ENCODE measurements around the gene KCNJ9. TPM values are rescaled to one million over a fixed set of nuclear protein-coding genes. Genes with fewer than 3 reads are reported as not detected.

The KCNJ9 gene
- total and polyA plus RNA-seq, 8 donors = 0.04 to 0.10 (median 0.08) TPM; not detected in 5

GRCh38 chr1:160078512-160079195 is 2.7 kb upstream of the KCNJ9 start:
- ATAC-seq (peak; percentile 90), DNase-seq (no peak)
- Histone ChIP-seq H3K4me3 (no peak overlapping the region), H3K27me3 (peaks cover 35 to 79% of the 10 kb centered on the region in 2 donors), H3K4me1 (peaks cover 0 to 11% of the 10 kb centered on the region in 2 donors), H3K27ac (no peak overlapping the region), H3K9me3 (no peaks in the 10 kb centered on the region), H3K36me3 (no peaks in the 10 kb centered on the region)
- intact Hi-C loops (cut with DNase I) = no loop called here
- peak; percentile 69 to 76 for TF ChIP-seq CTCF (IDR thresholded peaks at IDR 0.05)

GRCh38 chr1:160079448-160079847 is 1.9 kb upstream of the KCNJ9 start:
- H3K9me3 ChIP-seq = no peaks in the 10 kb centered on the region
- intact Hi-C loops (cut with DNase I) = no loop called here
- H3K36me3 ChIP-seq = no peaks in the 10 kb centered on the region
- ATAC-seq (no peak), DNase-seq (no peak)
- H3K4me3 ChIP-seq = no peak overlapping the region
- H3K27me3 ChIP-seq = peaks cover 42 to 87% of the 10 kb centered on the region in 2 donors
- H3K4me1 ChIP-seq = peaks cover 5 to 19% of the 10 kb centered on the region in 2 donors
- no peak overlapping the region for H3K27ac ChIP-seq
- no peak for TF ChIP-seq CTCF (IDR thresholded peaks at IDR 0.05)

GRCh38 chr1:160080381-160081100 is 797 bp upstream of the KCNJ9 start:
- intact Hi-C loops (cut with DNase I) = no loop called here
- H3K9me3 ChIP-seq = no peaks in the 10 kb centered on the region
- H3K4me3 ChIP-seq = no peak overlapping the region
- no peaks in the 10 kb centered on the region for H3K36me3 ChIP-seq
- H3K27me3 ChIP-seq = peaks cover 42 to 89% of the 10 kb centered on the region in 2 donors
- peaks cover 5 to 17% of the 10 kb centered on the region in 2 donors for H3K4me1 ChIP-seq
- no peak for ATAC-seq
- TF ChIP-seq CTCF (IDR thresholded peaks at IDR 0.05) = no peak
- H3K27ac ChIP-seq = no peak overlapping the region
- DNase-seq = no peak

GRCh38 chr1:160082487-160082886 is 1.1 kb downstream of the KCNJ9 start:
- H3K27me3 ChIP-seq = peaks cover 42 to 72% of the 10 kb centered on the region in 2 donors
- no peak overlapping the region for H3K27ac ChIP-seq
- no peak for ATAC-seq
- peaks cover 5 to 8% of the 10 kb centered on the region in 2 donors for H3K4me1 ChIP-seq
- intact Hi-C loops (cut with DNase I) = no loop called here
- H3K4me3 ChIP-seq = no peak overlapping the region
- no peaks in the 10 kb centered on the region for H3K36me3 ChIP-seq
- H3K9me3 ChIP-seq = no peaks in the 10 kb centered on the region
- no peak for TF ChIP-seq CTCF (IDR thresholded peaks at IDR 0.05)
- DNase-seq = no peak

GRCh38 chr1:160082926-160083325 is 1.6 kb downstream of the KCNJ9 start:
- TF ChIP-seq CTCF (IDR thresholded peaks at IDR 0.05) = no peak
- ATAC-seq = no peak
- Histone ChIP-seq H3K27ac (no peak overlapping the region), H3K27me3 (peaks cover 42 to 67% of the 10 kb centered on the region in 2 donors), H3K36me3 (no peaks in the 10 kb centered on the region), H3K4me3 (no peak overlapping the region), H3K4me1 (peaks cover 5 to 8% of the 10 kb centered on the region in 2 donors), H3K9me3 (no peaks in the 10 kb centered on the region)
- intact Hi-C loops (cut with DNase I) = no loop called here
- DNase-seq = no peak

Data from left lung (tissue), 10 donors.